ENCODE data around the gene TGFBR2. TPM values are rescaled to one million over a fixed set of nuclear protein-coding genes. Genes with fewer than 3 reads are reported as not detected.
A peak's percentile ranks its signal among the peaks of the same experiment; 100 is the strongest.

TGFBR2 gene
- total and polyA plus RNA-seq, 4 donors = 13.9 to 61.2 (median 33.7) TPM

GRCh38 chr3:30567139-30567753 is 39.2 kb upstream of the TGFBR2 start:
- H3K4me3 ChIP-seq (ENCODE audit: low read depth in 1 of 3, low read length in 3 of 3) = no peak overlapping the region
- H3K27ac ChIP-seq (ENCODE audit: low read depth in 1 of 2, low read length in 2 of 2) = no peak overlapping the region
- H3K9ac ChIP-seq (ENCODE audit: low read depth in 1 of 2, low read length in 2 of 2) = no peak overlapping the region
- peak in 1 of 2 donors; percentile 15 for TF ChIP-seq RXRA (IDR thresholded peaks at IDR 0.05)
- TF ChIP-seq ATF3 (IDR thresholded peaks at IDR 0.05) = no peak
- no peak for TF ChIP-seq YY1 (IDR thresholded peaks at IDR 0.05)
- peak; percentile 67 to 82 for TF ChIP-seq RAD21 (IDR thresholded peaks at IDR 0.05)
- TF ChIP-seq HNF4A (conservative IDR thresholded peaks at IDR 0.05) = peak in 1 of 2 donors; percentile 25
- peak; percentile 32 for TF ChIP-seq CTCF (IDR thresholded peaks at IDR 0.05; ENCODE audit: low read depth, low read length, missing input control)
- TF ChIP-seq REST (IDR thresholded peaks at IDR 0.05) = no peak
- DNase-seq (ENCODE audit: low spot score) = no peak
- no peaks in the 10 kb centered on the region for H3K4me1 ChIP-seq (ENCODE audit: control insufficient read depth in 4 of 4, insufficient read depth in 4 of 4, low read length in 3 of 4)
- no peaks in the 10 kb centered on the region for H3K9me3 ChIP-seq (ENCODE audit: control insufficient read depth in 4 of 4, low read length in 3 of 4)
- 86% methylated on average over 8 of the region's 8 CpGs for WGBS
- no peaks in the 10 kb centered on the region for H3K27me3 ChIP-seq (ENCODE audit: control insufficient read depth in 4 of 4, insufficient read depth in 4 of 4, low read length in 3 of 4)
- no peaks in the 10 kb centered on the region for H3K36me3 ChIP-seq (ENCODE audit: control insufficient read depth in 4 of 4, insufficient read depth in 3 of 4, low read depth in 1 of 4, low read length in 3 of 4)

GRCh38 chr3:30576946-30577345 is 29.5 kb upstream of the TGFBR2 start:
- TF ChIP-seq ZBTB33 (IDR thresholded peaks at IDR 0.05) = no peak
- no peak for TF ChIP-seq RAD21 (IDR thresholded peaks at IDR 0.05)
- TF ChIP-seq SP1 (IDR thresholded peaks at IDR 0.05) = no peak
- no peak for TF ChIP-seq CTCF (IDR thresholded peaks at IDR 0.05; ENCODE audit: low read depth, low read length, missing input control)
- no peak for TF ChIP-seq HNF4G (IDR thresholded peaks at IDR 0.05)
- TF ChIP-seq JUND (IDR thresholded peaks at IDR 0.05) = no peak
- Histone ChIP-seq H3K4me3 (ENCODE audit: low read depth in 1 of 3, low read length in 3 of 3) (no peak overlapping the region), H3K36me3 (ENCODE audit: control insufficient read depth in 4 of 4, insufficient read depth in 3 of 4, low read depth in 1 of 4, low read length in 3 of 4) (no peaks in the 10 kb centered on the region), H3K27me3 (ENCODE audit: control insufficient read depth in 4 of 4, insufficient read depth in 4 of 4, low read length in 3 of 4) (no peaks in the 10 kb centered on the region), H3K27ac (ENCODE audit: low read depth in 1 of 2, low read length in 2 of 2) (no peak overlapping the region), H3K9ac (ENCODE audit: low read depth in 1 of 2, low read length in 2 of 2) (no peak overlapping the region), H3K9me3 (ENCODE audit: control insufficient read depth in 4 of 4, low read length in 3 of 4) (no peaks in the 10 kb centered on the region), H3K4me1 (ENCODE audit: control insufficient read depth in 4 of 4, insufficient read depth in 4 of 4, low read length in 3 of 4) (peaks cover 3 to 11% (median 5%) of the 10 kb centered on the region in 4 donors)
- DNase-seq (ENCODE audit: low spot score) = no peak
- 72% methylated on average over 4 of the region's 4 CpGs for WGBS
